Epithelial cell of proximal tubule (primary cell): Measurements from ENCODE around the gene TXNDC11. TPM values are rescaled to one million over a fixed set of nuclear protein-coding genes. Genes with fewer than 3 reads are reported as not detected.

Experiments used
- DNase-seq: peaks from one replicate; pipeline ENCODE4 v3.0.0-alpha.2; 2011; ENCODE audit warnings: low read depth
- H3K4me3 ChIP-seq: 2 replicates; pipeline ENCODE4 v1.5.1; 2011; ENCODE audit warnings: low read depth, mild to moderate bottlenecking, low read length
- total RNA-seq: library from RNA; depleted of rRNA; stranded (reverse); fragments of >200 nt; gene quantifications from 2 replicates; pipeline ENCODE4 v1.2.3, GENCODE V29; 2015
- TF ChIP-seq, protein P1 (sequence below): conservative IDR thresholded peaks from 2 replicates; pipeline ENCODE4 v1.5.1; 2012; ENCODE audit warnings: low read depth, mild to moderate bottlenecking, low read length

Gene TXNDC11
- total RNA-seq, 1 donor from 2014 or later: 20.2 TPM

GRCh38 chr16:11691771-11692170, 50.9 kb downstream of the TXNDC11 start:
- H3K4me3 ChIP-seq: no peak overlapping the region
- no peak for DNase-seq
- TF ChIP-seq, protein P1, sequence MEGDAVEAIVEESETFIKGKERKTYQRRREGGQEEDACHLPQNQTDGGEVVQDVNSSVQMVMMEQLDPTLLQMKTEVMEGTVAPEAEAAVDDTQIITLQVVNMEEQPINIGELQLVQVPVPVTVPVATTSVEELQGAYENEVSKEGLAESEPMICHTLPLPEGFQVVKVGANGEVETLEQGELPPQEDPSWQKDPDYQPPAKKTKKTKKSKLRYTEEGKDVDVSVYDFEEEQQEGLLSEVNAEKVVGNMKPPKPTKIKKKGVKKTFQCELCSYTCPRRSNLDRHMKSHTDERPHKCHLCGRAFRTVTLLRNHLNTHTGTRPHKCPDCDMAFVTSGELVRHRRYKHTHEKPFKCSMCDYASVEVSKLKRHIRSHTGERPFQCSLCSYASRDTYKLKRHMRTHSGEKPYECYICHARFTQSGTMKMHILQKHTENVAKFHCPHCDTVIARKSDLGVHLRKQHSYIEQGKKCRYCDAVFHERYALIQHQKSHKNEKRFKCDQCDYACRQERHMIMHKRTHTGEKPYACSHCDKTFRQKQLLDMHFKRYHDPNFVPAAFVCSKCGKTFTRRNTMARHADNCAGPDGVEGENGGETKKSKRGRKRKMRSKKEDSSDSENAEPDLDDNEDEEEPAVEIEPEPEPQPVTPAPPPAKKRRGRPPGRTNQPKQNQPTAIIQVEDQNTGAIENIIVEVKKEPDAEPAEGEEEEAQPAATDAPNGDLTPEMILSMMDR: no peak

DNA sequence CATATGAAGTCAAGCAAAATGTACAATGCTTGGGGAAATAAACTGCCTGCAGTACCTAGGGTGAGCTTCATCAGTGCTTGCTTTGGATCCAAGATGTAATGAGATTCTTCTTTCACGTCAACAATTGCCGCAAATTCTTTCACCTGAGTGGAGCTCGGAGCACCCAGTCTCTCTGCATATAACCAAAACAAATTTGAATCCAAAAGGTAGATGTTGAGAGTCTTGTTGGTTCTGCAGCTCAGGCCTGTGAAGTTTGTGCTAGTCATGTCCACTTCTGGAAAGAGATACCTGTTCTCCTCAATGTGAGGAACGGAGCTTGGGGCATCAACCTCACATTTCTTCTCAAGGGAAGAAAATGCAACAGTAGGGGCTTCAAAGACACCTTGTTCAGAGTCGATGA, 51.4 kb downstream of the TXNDC11 start:
- no peak for DNase-seq
- TF ChIP-seq, protein P1: no peak
- H3K4me3 ChIP-seq: no peak overlapping the region

- TF ChIP-seq, protein P1: no peak
- H3K4me3 ChIP-seq: no peak overlapping the region
- DNase-seq: no peak
Observed at GRCh38 chr16:11689031-11689840, 53.4 kb downstream of the TXNDC11 start.

GRCh38 chr16:11688520-11688886, 54.2 kb downstream of the TXNDC11 start:
- no peak for DNase-seq
- H3K4me3 ChIP-seq: no peak overlapping the region
- TF ChIP-seq, protein P1: no peak

- no peak overlapping the region for H3K4me3 ChIP-seq
- no peak for DNase-seq
- TF ChIP-seq, protein P1: no peak
Observed at GRCh38 chr16:11687601-11688519, 54.8 kb downstream of the TXNDC11 start.

- DNase-seq: no peak
- TF ChIP-seq, protein P1: no peak
- H3K4me3 ChIP-seq: no peak overlapping the region
Observed at GRCh38 chr16:11686713-11687380, 55.8 kb downstream of the TXNDC11 start.
